Subcutaneous abdominal adipose tissue (tissue), 5 donors: ENCODE measurements around the gene ABCC12.

Experiments used
- H3K27ac ChIP-seq: one replicate; pipeline ENCODE4 v1.7.0; 2013; ENCODE audit warnings: low read depth, mild to moderate bottlenecking, inconsistent platforms, low read length, moderate library complexity
- H3K27me3 ChIP-seq, 5 donors: one replicate each; pipeline ENCODE4 v1.7.0; 2013; ENCODE audit warnings: low read length in 5 of 5, inconsistent platforms in 1 of 5; ENCODE audit not compliant: control insufficient read depth in 5 of 5, insufficient read depth in 4 of 5
- H3K36me3 ChIP-seq, 5 donors: one replicate each; pipeline ENCODE4 v1.7.0; 2013; ENCODE audit warnings: low read length in 5 of 5; ENCODE audit not compliant: control insufficient read depth in 5 of 5, insufficient read depth in 5 of 5
- H3K4me1 ChIP-seq, 5 donors: one replicate each; pipeline ENCODE4 v1.7.0; 2013; ENCODE audit warnings: low read length in 5 of 5, mild to moderate bottlenecking in 3 of 5, moderate library complexity in 1 of 5; ENCODE audit not compliant: control insufficient read depth in 5 of 5, insufficient read depth in 5 of 5
- H3K4me3 ChIP-seq, 5 donors: one replicate each; pipeline ENCODE4 v1.7.0; 2013; ENCODE audit warnings: low read length in 5 of 5, low read depth in 1 of 5
- H3K9ac ChIP-seq, 5 donors: one replicate each; pipeline ENCODE4 v1.7.0; 2013; ENCODE audit warnings: low read length in 5 of 5, mild to moderate bottlenecking in 4 of 5, moderate library complexity in 3 of 5
- H3K9me3 ChIP-seq, 5 donors: one replicate each; pipeline ENCODE4 v1.7.0; 2013; ENCODE audit warnings: low read length in 5 of 5; ENCODE audit not compliant: control insufficient read depth in 5 of 5
- donor health status: healthy.
- donor health status: healthy.
- donor health status: healthy.
- donor health status: healthy.
- donor health status: healthy.

The ABCC12 gene

DNA sequence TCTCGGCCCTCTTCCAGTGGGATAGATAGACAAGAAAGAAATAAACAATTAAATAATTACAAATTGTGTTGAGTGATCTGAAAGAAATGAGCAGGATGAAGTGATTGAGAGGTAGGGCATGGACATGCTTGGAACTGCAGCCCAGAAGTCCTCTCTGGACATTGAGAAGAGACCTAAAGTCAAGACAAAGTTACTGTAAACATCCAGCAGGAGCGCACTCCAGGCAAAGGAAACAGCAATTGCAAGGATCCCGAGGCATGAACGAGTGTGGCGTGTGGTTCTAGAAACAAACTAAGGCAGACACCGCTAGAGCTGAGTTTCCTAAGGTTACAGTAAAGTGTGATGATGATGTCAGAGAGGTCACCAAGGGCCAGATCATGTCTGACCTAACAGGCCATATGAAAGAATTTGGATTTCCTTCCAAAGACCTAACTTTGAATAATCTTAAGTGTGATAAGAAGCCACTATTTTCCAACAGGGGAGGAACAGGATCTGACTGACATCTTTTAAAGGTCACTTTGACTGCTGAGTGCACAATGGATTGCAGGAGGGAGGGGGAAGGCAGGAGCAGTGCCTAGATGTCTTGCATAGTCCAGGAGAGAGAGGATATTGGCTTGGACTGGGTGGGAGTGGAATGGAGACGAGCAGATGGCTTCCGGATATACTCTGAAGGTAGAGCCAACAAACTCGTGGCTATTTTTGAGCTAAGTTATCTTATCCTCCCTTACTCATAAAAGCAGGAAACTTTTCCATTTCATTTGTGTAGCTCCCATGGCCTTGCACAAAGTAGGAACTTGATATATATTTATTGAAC lies 19.0 kb downstream of the ABCC12 start:
- Histone ChIP-seq H3K4me1 (peaks cover 0 to 9% (median 0%) of the 10 kb centered on the region in 5 donors), H3K9me3 (no peaks in the 10 kb centered on the region), H3K4me3 (no peak overlapping the region), H3K9ac (no peak overlapping the region), H3K27me3 (peaks cover 0 to 2% (median 0%) of the 10 kb centered on the region in 5 donors), H3K36me3 (no peaks in the 10 kb centered on the region), H3K27ac (no peak overlapping the region)

GRCh38 chr16:48133455-48134211 lies 22.2 kb downstream of the ABCC12 start:
- H3K36me3 ChIP-seq: no peaks in the 10 kb centered on the region
- no peaks in the 10 kb centered on the region for H3K9me3 ChIP-seq
- no peaks in the 10 kb centered on the region for H3K27me3 ChIP-seq
- H3K9ac ChIP-seq: no peak overlapping the region
- H3K27ac ChIP-seq: no peak overlapping the region
- peaks cover 0 to 9% (median 0%) of the 10 kb centered on the region in 5 donors for H3K4me1 ChIP-seq
- H3K4me3 ChIP-seq: no peak overlapping the region

GRCh38 chr16:48132696-48133095 lies 23.1 kb downstream of the ABCC12 start:
- Histone ChIP-seq H3K36me3 (no peaks in the 10 kb centered on the region), H3K27me3 (no peaks in the 10 kb centered on the region), H3K9me3 (no peaks in the 10 kb centered on the region), H3K27ac (no peak overlapping the region), H3K4me1 (peaks cover 0 to 9% (median 0%) of the 10 kb centered on the region in 5 donors), H3K9ac (no peak overlapping the region), H3K4me3 (no peak overlapping the region)

GRCh38 chr16:48131201-48131935 lies 24.4 kb downstream of the ABCC12 start:
- no peak overlapping the region for H3K27ac ChIP-seq
- H3K27me3 ChIP-seq: no peaks in the 10 kb centered on the region
- H3K36me3 ChIP-seq: no peaks in the 10 kb centered on the region
- H3K4me3 ChIP-seq: no peak overlapping the region
- H3K4me1 ChIP-seq: peaks cover 0 to 11% (median 0%) of the 10 kb centered on the region in 5 donors
- H3K9ac ChIP-seq: no peak overlapping the region
- H3K9me3 ChIP-seq: no peaks in the 10 kb centered on the region

- H3K4me1 ChIP-seq: peaks cover 0 to 25% (median 0%) of the 10 kb centered on the region in 5 donors
- H3K27me3 ChIP-seq: no peaks in the 10 kb centered on the region
- H3K27ac ChIP-seq: no peak overlapping the region
- H3K4me3 ChIP-seq: no peak overlapping the region
- H3K9me3 ChIP-seq: no peaks in the 10 kb centered on the region
- H3K36me3 ChIP-seq: no peaks in the 10 kb centered on the region
- H3K9ac ChIP-seq: no peak overlapping the region
Observed at GRCh38 chr16:48129926-48130325, 25.9 kb downstream of the ABCC12 start.

DNA sequence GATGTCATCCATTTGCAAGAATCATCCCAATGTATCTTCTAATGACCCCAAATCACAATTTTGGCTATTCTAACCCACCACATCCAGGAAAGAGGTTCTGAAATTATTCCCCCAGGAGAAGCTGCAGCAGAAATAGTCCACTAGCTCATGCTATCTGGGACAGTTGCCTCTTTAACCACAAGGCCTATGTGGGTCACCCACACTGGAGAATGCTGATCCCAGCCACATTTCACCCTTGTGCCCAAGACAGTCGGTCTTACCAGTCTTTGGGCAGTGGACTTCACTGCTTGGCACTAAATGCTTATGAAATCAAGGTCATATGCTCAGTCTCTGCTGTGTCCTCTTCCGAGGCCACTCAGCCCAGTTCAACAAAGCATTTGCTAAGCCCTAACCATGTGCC lies 27.0 kb downstream of the ABCC12 start:
- Histone ChIP-seq H3K9ac (no peak overlapping the region), H3K9me3 (no peaks in the 10 kb centered on the region), H3K27me3 (no peaks in the 10 kb centered on the region), H3K4me3 (no peak overlapping the region), H3K36me3 (no peaks in the 10 kb centered on the region), H3K4me1 (peaks cover 0 to 27% (median 0%) of the 10 kb centered on the region in 5 donors), H3K27ac (no peak overlapping the region)

GRCh38 chr16:48126801-48127644 lies 28.8 kb downstream of the ABCC12 start:
- Histone ChIP-seq H3K4me1 (peaks cover 0 to 27% (median 0%) of the 10 kb centered on the region in 5 donors), H3K27ac (no peak overlapping the region), H3K4me3 (no peak overlapping the region), H3K36me3 (no peaks in the 10 kb centered on the region), H3K9me3 (no peaks in the 10 kb centered on the region), H3K9ac (no peak overlapping the region), H3K27me3 (no peaks in the 10 kb centered on the region)

DNA sequence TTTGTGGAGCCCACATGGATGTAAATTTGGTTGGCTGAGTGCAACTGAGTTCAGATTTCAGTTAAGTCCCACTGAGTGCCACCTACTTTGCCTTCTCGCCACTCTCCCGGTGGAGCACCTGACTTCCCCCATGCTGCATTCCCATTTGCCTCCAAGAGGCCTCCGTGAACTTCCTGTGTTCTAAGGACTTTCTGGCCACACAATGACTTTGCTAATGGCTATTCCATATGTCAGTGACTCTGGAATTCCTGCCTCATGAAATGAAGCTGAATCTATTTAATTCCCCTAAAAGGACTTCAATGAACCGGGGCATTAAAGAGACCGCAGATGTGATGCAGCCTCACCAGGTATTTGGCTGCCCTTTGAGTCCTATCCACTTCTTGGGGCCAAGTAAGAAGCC lies 29.9 kb downstream of the ABCC12 start:
- H3K36me3 ChIP-seq: no peaks in the 10 kb centered on the region
- peaks cover 0 to 27% (median 0%) of the 10 kb centered on the region in 5 donors for H3K4me1 ChIP-seq
- no peaks in the 10 kb centered on the region for H3K9me3 ChIP-seq
- no peak overlapping the region for H3K4me3 ChIP-seq
- no peaks in the 10 kb centered on the region for H3K27me3 ChIP-seq
- H3K27ac ChIP-seq: no peak overlapping the region
- H3K9ac ChIP-seq: no peak overlapping the region

DNA sequence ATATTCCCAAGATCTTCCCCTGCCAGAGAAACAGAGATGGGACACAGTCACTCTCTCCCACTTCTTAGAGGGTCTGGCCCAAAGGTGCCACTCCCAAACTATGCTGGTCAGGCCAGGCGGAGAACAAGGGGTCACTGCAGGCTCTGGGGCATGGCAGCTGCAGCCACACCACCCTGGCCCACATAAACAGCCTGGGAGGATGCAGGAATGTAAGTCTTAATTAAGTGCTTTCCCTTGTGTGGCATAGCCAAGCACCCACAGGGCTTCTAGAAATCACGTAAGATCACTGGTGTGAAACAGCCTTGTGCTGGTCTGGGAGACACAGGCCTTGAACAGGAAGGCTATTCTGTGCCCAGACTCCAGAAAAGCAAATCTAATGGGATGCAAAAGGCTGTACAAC lies 31.5 kb downstream of the ABCC12 start:
- Histone ChIP-seq H3K4me3 (no peak overlapping the region), H3K4me1 (peaks cover 0 to 27% (median 0%) of the 10 kb centered on the region in 5 donors), H3K36me3 (no peaks in the 10 kb centered on the region), H3K9ac (no peak overlapping the region), H3K9me3 (no peaks in the 10 kb centered on the region), H3K27me3 (no peaks in the 10 kb centered on the region), H3K27ac (no peak overlapping the region)
